IMR-90 (cell line): ENCODE results near the gene COX7A2L. TPM values are rescaled to one million over a fixed set of nuclear protein-coding genes. Genes with fewer than 3 reads are reported as not detected.

ENCODE experiments used
- ATAC-seq: fragments of 200-7000 bp; cut with Tn5 transposase; 2 replicates; pipeline ENCODE4 v1.9.1; 2020; ENCODE audit warnings: low read depth, mild to moderate bottlenecking, moderate library complexity
- BruUV-seq: library from RNA; stranded (reverse); fragments of 400-500 nt; replicated peaks from 2 replicates; lab custom pipeline; 2021; lab: Mats Ljungman, UMichigan
- CTCF ChIA-PET: fragments of 300-600 bp; formaldehyde crosslinking; extraction: SDS; loops from one replicate; lab custom pipeline; 2021; ENCODE audit warnings: antibody characterized with exemption; lab: Yijun Ruan, JAX
- POLR2A ChIA-PET: fragments of 300-600 bp; sonication (Branson Sonifier 250); formaldehyde crosslinking; loops from one replicate; lab custom pipeline; 2022; ENCODE audit warnings: antibody characterized with exemption; ENCODE audit not compliant: unreplicated experiment; lab: Charles Lee
- DNase-seq: peaks from one replicate; pipeline ENCODE4 v3.0.0; 2013
- H2AFZ ChIP-seq: replicated peaks from 2 replicates; pipeline ENCODE3; 2013; ENCODE audit warnings: low read length, mild to moderate bottlenecking; ENCODE audit not compliant: poor library complexity
- H2AK5ac ChIP-seq: 2 replicates; pipeline ENCODE4 v1.6.1; 2013; ENCODE audit warnings: low read depth, low read length, inconsistent platforms
- H2AK9ac ChIP-seq: replicated peaks from 2 replicates; pipeline ENCODE3; 2013; ENCODE audit warnings: mild to moderate bottlenecking, low read depth, low read length, moderate library complexity; ENCODE audit not compliant: poor library complexity
- H2BK120ac ChIP-seq: 2 replicates; pipeline ENCODE4 v1.6.1; 2013; ENCODE audit warnings: low read depth, low read length, inconsistent platforms
- H2BK15ac ChIP-seq: 3 replicates; pipeline ENCODE4 v1.6.1; 2013; ENCODE audit warnings: low read depth, low read length, inconsistent platforms
- H2BK20ac ChIP-seq: 2 replicates; pipeline ENCODE4 v1.6.1; 2013; ENCODE audit warnings: low read depth, mild to moderate bottlenecking, inconsistent platforms, low read length, moderate library complexity
- H2BK5ac ChIP-seq: 2 replicates; pipeline ENCODE4 v1.6.1; 2013; ENCODE audit warnings: mild to moderate bottlenecking, low read depth, low read length, inconsistent platforms; ENCODE audit not compliant: poor library complexity, severe bottlenecking
- H3K14ac ChIP-seq: replicated peaks from 2 replicates; pipeline ENCODE4 v1.6.1; 2013; ENCODE audit warnings: low read depth, low read length, inconsistent platforms
- H3K18ac ChIP-seq: 2 replicates; pipeline ENCODE4 v1.6.1; 2013; ENCODE audit warnings: low read depth, low read length, control low read depth
- H3K23ac ChIP-seq: 2 replicates; pipeline ENCODE4 v1.6.1; 2013; ENCODE audit warnings: low read depth, low read length, inconsistent platforms
- H3K27ac ChIP-seq: 2 replicates; pipeline ENCODE4 v1.5.1; 2013; ENCODE audit warnings: mild to moderate bottlenecking, control low read depth, low read length; ENCODE audit not compliant: insufficient read depth
- H3K27me3 ChIP-seq: 2 replicates; pipeline ENCODE4 v1.6.1; 2013; ENCODE audit warnings: low read length; ENCODE audit not compliant: control insufficient read depth, insufficient read depth
- H3K36me3 ChIP-seq: 2 replicates; pipeline ENCODE4 v1.6.1; 2013; ENCODE audit warnings: low read length, mixed read lengths; ENCODE audit not compliant: control insufficient read depth, insufficient read depth
- H3K4ac ChIP-seq: 2 replicates; pipeline ENCODE4 v1.6.1; 2013; ENCODE audit warnings: low read depth, low read length, inconsistent platforms
- H3K4me1 ChIP-seq: 2 replicates; pipeline ENCODE4 v1.6.1; 2013; ENCODE audit warnings: low read length, mixed read lengths; ENCODE audit not compliant: control insufficient read depth, insufficient read depth
- H3K4me2 ChIP-seq: 2 replicates; pipeline ENCODE4 v1.6.1; 2013; ENCODE audit warnings: low read depth, mild to moderate bottlenecking, control low read depth, low read length, moderate library complexity
- H3K4me3 ChIP-seq: 2 replicates; pipeline ENCODE4 v1.5.1; 2013; ENCODE audit warnings: low read depth, mild to moderate bottlenecking, control low read depth, low read length, moderate library complexity; ENCODE audit not compliant: insufficient read depth
- H3K56ac ChIP-seq: 2 replicates; pipeline ENCODE4 v1.6.1; 2013; ENCODE audit warnings: low read length, inconsistent platforms; ENCODE audit not compliant: insufficient read depth; ENCODE audit errors: extremely low read depth
- H3K79me1 ChIP-seq, 2 experiments: 2 replicates each; pipeline ENCODE4 v1.6.1; 2013; ENCODE audit warnings: low read length in 2 of 2, inconsistent platforms in 1 of 2, low read depth in 1 of 2
- H3K9ac ChIP-seq: 2 replicates; pipeline ENCODE4 v1.6.1; 2013; ENCODE audit warnings: low read depth, low read length, control low read depth
- H3K9me1 ChIP-seq: 2 replicates; pipeline ENCODE4 v1.6.1; 2013; ENCODE audit warnings: low read length, inconsistent platforms; ENCODE audit not compliant: insufficient read depth
- H3K9me3 ChIP-seq: 2 replicates; pipeline ENCODE4 v1.6.1; 2013; ENCODE audit warnings: low read length; ENCODE audit not compliant: control insufficient read depth, insufficient read depth
- H4K20me1 ChIP-seq: 2 replicates; pipeline ENCODE4 v1.6.1; 2013; ENCODE audit warnings: low read length, inconsistent platforms; ENCODE audit not compliant: insufficient read depth
- H4K5ac ChIP-seq: 2 replicates; pipeline ENCODE4 v1.6.1; 2013; ENCODE audit warnings: mild to moderate bottlenecking, low read depth, low read length, control low read depth
- H4K8ac ChIP-seq, 2 experiments: 2 replicates each; pipeline ENCODE4 v1.6.1; 2013; ENCODE audit warnings: low read depth in 2 of 2, low read length in 2 of 2, control low read depth in 1 of 2, inconsistent platforms in 1 of 2
- H4K91ac ChIP-seq: 2 replicates; pipeline ENCODE4 v1.6.1; 2013; ENCODE audit warnings: low read depth, low read length, inconsistent platforms; ENCODE audit not compliant: insufficient read depth
- BHLHE40 ChIP-seq: fragments of 150-350 bp; IDR thresholded peaks from 2 replicates; pipeline ENCODE4 v1.6.1; 2016; ENCODE audit warnings: mild to moderate bottlenecking, low read depth, low read length
- CEBPB ChIP-seq: IDR thresholded peaks from 2 replicates; pipeline ENCODE4 v1.6.1; 2012; ENCODE audit warnings: low read depth, low read length, improper control_type of control experiment
- CHD1 ChIP-seq: IDR thresholded peaks from 2 replicates; pipeline ENCODE4 v1.6.1; 2012; ENCODE audit warnings: low read depth, low read length, improper control_type of control experiment
- CTCF ChIP-seq: conservative IDR thresholded peaks from 2 replicates; pipeline ENCODE4 v1.5.1; 2012; ENCODE audit warnings: mild to moderate bottlenecking, low read depth, low read length, improper control_type of control experiment
- ELK1 ChIP-seq: fragments of 150-350 bp; IDR thresholded peaks from 2 replicates; pipeline ENCODE4 v1.6.1; 2016; ENCODE audit warnings: low read depth, mild to moderate bottlenecking, low read length, moderate library complexity, borderline replicate concordance
- FOS ChIP-seq: fragments of 150-350 bp; IDR thresholded peaks from 2 replicates; pipeline ENCODE4 v1.6.1; 2016; ENCODE audit warnings: low read depth, low read length
- MAFK ChIP-seq: IDR thresholded peaks from 2 replicates; pipeline ENCODE4 v1.6.1; 2012; ENCODE audit warnings: low read depth, low read length, improper control_type of control experiment
- MAZ ChIP-seq: IDR thresholded peaks from 2 replicates; pipeline ENCODE4 v1.6.1; 2012; ENCODE audit warnings: low read depth, mild to moderate bottlenecking, low read length, improper control_type of control experiment, moderate library complexity, borderline replicate concordance
- MXI1 ChIP-seq: IDR thresholded peaks from 2 replicates; pipeline ENCODE4 v1.6.1; 2012; ENCODE audit warnings: low read depth, mild to moderate bottlenecking, low read length, moderate library complexity, borderline replicate concordance
- NFE2L2 ChIP-seq: fragments of 150-350 bp; IDR thresholded peaks from 2 replicates; pipeline ENCODE4 v1.6.1; 2016; ENCODE audit warnings: low read depth, mild to moderate bottlenecking, low read length
- POLR2A ChIP-seq: IDR thresholded peaks from 2 replicates; pipeline ENCODE4 v1.6.1; 2012; ENCODE audit warnings: mild to moderate bottlenecking, low read depth, low read length
- RAD21 ChIP-seq: IDR thresholded peaks from 2 replicates; pipeline ENCODE4 v1.6.1; 2012; ENCODE audit warnings: low read length, improper control_type of control experiment
- RCOR1 ChIP-seq: IDR thresholded peaks from 2 replicates; pipeline ENCODE4 v1.6.1; 2012; ENCODE audit warnings: mild to moderate bottlenecking, low read length, improper control_type of control experiment; ENCODE audit not compliant: insufficient replicate concordance
- RFX5 ChIP-seq: IDR thresholded peaks from 2 replicates; pipeline ENCODE4 v1.8.0; 2012; ENCODE audit warnings: low read depth, mild to moderate bottlenecking, low read length, moderate library complexity
- USF2 ChIP-seq: fragments of 150-350 bp; IDR thresholded peaks from 2 replicates; pipeline ENCODE4 v1.6.1; 2017; ENCODE audit warnings: mild to moderate bottlenecking, antibody characterized with exemption, low read length, low read depth
- WGBS, 2 experiments: methylation state at CpG; one replicate each; pipeline versions ENCODE4 v1.1.5 to v1.1.7; 2013; ENCODE audit warnings: missing lambda C conversion rate in 2 of 2; ENCODE audit not compliant: insufficient read length in 1 of 2; ENCODE audit errors: extremely low coverage in 2 of 2; 5-methylcytosine and 5-hydroxymethylcytosine counted together
- dilution Hi-C: fragments of 300-500 bp; cut with HindIII; formaldehyde crosslinking; loops from one replicate; pipeline ENCODE4 v1.14.3; 2018; ENCODE audit warnings: low sequenced_read_pairs; ENCODE audit not compliant: unreplicated experiment
- in situ Hi-C: fragments of 300-500 bp; cut with MboI; formaldehyde crosslinking; loops from 3 replicates; pipeline ENCODE4 v1.14.3; 2019; ENCODE audit warnings: low sequenced_read_pairs, inconsistent platforms, mixed read lengths
- intact Hi-C: fragments of 100-400 bp; cut with micrococcal nuclease; formaldehyde crosslinking; loops from 2 replicates; pipeline ENCODE4 v1.10.0; 2022
- polyA plus RNA-seq, 3 experiments: library from polyadenylated mRNA; depleted of rRNA; stranded (reverse); fragments of >200 nt; gene quantifications; 2 replicates each; pipeline ENCODE4 v1.2.3, GENCODE V29; 2012; ENCODE audit warnings: low replicate concordance in 1 of 3
- total RNA-seq: library from RNA; depleted of rRNA; stranded (reverse); fragments of >200 nt; gene quantifications from 2 replicates; pipeline ENCODE4 v1.2.3, GENCODE V29; 2012

Gene COX7A2L
- total and polyA plus RNA-seq, 2 of the 4 experiments (the other 2 are of a cell fraction): 123 to 132 TPM

GRCh38 chr2:42392191-42392590, 31.2 kb upstream of the COX7A2L start:
- Histone ChIP-seq H3K27me3 (peaks cover 20% of the 10 kb centered on the region), H4K20me1 (no peaks in the 10 kb centered on the region), H2BK20ac (no peak overlapping the region), H3K9me3 (no peaks in the 10 kb centered on the region), H2AK5ac (no peak overlapping the region), H3K4me2 (no peak overlapping the region), H2AK9ac (no peak overlapping the region), H2BK15ac (no peak overlapping the region), H3K9ac (no peak overlapping the region), H4K91ac (no peak overlapping the region), H3K27ac (no peak overlapping the region), H3K14ac (no peak overlapping the region), H4K8ac (no peak overlapping the region), H3K4ac (no peak overlapping the region), H4K5ac (no peak overlapping the region), H2AFZ (no peak overlapping the region), H2BK5ac (no peak overlapping the region), H3K4me3 (no peak overlapping the region), H3K23ac (no peak overlapping the region), H2BK120ac (no peak overlapping the region), H3K56ac (no peak overlapping the region), H3K36me3 (no peaks in the 10 kb centered on the region), H3K79me1 (no peaks in the 10 kb centered on the region), H3K9me1 (no peaks in the 10 kb centered on the region), H3K4me1 (peaks cover 2% of the 10 kb centered on the region; the same call in 1 of the 2 replicates), H3K18ac (no peak overlapping the region)
- no TSS peak for BruUV-seq
- intact Hi-C loops: no loop called here
- ChIA-PET POLR2A (no interaction called here), CTCF (no interaction called here)
- TF ChIP-seq MXI1 (no peak), NFE2L2 (no peak), USF2 (no peak), MAZ (no peak), CTCF (no peak), POLR2A (no peak), MAFK (no peak), RFX5 (no peak), CHD1 (no peak), CEBPB (no peak), ELK1 (no peak), RCOR1 (no peak), FOS (no peak), BHLHE40 (no peak), RAD21 (no peak)
- DNase-seq (no peak), ATAC-seq (no peak)
- dilution Hi-C loops: no loop called here
- no CpG with 5 or more reads among the region's 1 CpG for WGBS, 2 experiments
- in situ Hi-C loops: no loop called here
